ENCODE data around the gene SRP54. TPM values are rescaled to one million over a fixed set of nuclear protein-coding genes. Genes with fewer than 3 reads are reported as not detected.
"Not testable (repeated sequence)": the region's sequence is repeated elsewhere in the genome, so short reads cannot be mapped to it uniquely, and the experiment has no call there.

Gene SRP54
- total and polyA plus RNA-seq, 12 donors: 14.9 to 39.9 (median 34.6) TPM

- no peaks in the 10 kb centered on the region for H3K4me1 ChIP-seq
- ATAC-seq (peak in 1 of 8 donors; percentile 41), DNase-seq (no peak)
- peaks cover 0 to 24% (median 10%) of the 10 kb centered on the region in 11 donors for H3K9me3 ChIP-seq
- H3K4me3 ChIP-seq: no peak overlapping the region
- intact Hi-C loops (cut with DNase I): no loop called here
- H3K27me3 ChIP-seq: no peaks in the 10 kb centered on the region
- no peak for TF ChIP-seq CTCF (IDR thresholded peaks at IDR 0.05)
- 93 to 98% methylated on average over 5 of the region's 5 CpGs for WGBS, 2 donors
- peaks cover 0 to 56% (median 27%) of the 10 kb centered on the region in 9 donors for H3K36me3 ChIP-seq
- no peak overlapping the region for H3K27ac ChIP-seq
Measured at GRCh38 chr14:35034440-35034833, 51.6 kb downstream of the SRP54 start.

- ATAC-seq; H3K4me1 ChIP-seq; intact Hi-C loops (cut with DNase I); H3K27me3 ChIP-seq; DNase-seq; H3K27ac ChIP-seq; H3K4me3 ChIP-seq: not testable (repeated sequence)
- peaks cover 0 to 24% (median 10%) of the 10 kb centered on the region in 11 donors for H3K9me3 ChIP-seq
- H3K36me3 ChIP-seq: peaks cover 0 to 50% (median 20%) of the 10 kb centered on the region in 9 donors
- WGBS, 2 donors: 99% methylated on average over 5 of the region's 5 CpGs
Measured at GRCh38 chr14:35034944-35035554, 52.3 kb downstream of the SRP54 start.

- Histone ChIP-seq H3K9me3 (peaks cover 0 to 18% (median 10%) of the 10 kb centered on the region in 11 donors), H3K36me3 (peaks cover 0 to 17% (median 0%) of the 10 kb centered on the region in 9 donors)
- H3K4me1 ChIP-seq; DNase-seq; H3K27ac ChIP-seq; intact Hi-C loops (cut with DNase I); H3K27me3 ChIP-seq; ATAC-seq; H3K4me3 ChIP-seq: not testable (repeated sequence)
- WGBS, 2 donors: 94 to 95% methylated on average over 10 to 11 of the region's 17 CpGs
Measured at GRCh38 chr14:35038312-35038711, 55.5 kb downstream of the SRP54 start.

GRCh38 chr14:35042632-35043031 is 59.8 kb downstream of the SRP54 start:
- DNase-seq: no peak

GRCh38 chr14:35043046-35043445 is 60.3 kb downstream of the SRP54 start:
- H3K27me3 ChIP-seq: no peaks in the 10 kb centered on the region
- no peak for TF ChIP-seq CTCF (IDR thresholded peaks at IDR 0.05)
- H3K9me3 ChIP-seq: no peaks in the 10 kb centered on the region
- intact Hi-C loops (cut with DNase I): loop anchor here in 5 of 10 donors (5.0 to 10.0 kb wide), 4 partner anchors 72 to 372 kb away; partner anchors contain the start of gene BAZ1A (in 1 of the 5)
- no peak for ATAC-seq
- no peaks in the 10 kb centered on the region for H3K36me3 ChIP-seq
- H3K4me3 ChIP-seq: no peak overlapping the region
- H3K27ac ChIP-seq: peak overlapping the region in 1 of 10 donors; percentile 3
- H3K4me1 ChIP-seq: peaks cover 0 to 23% (median 20%) of the 10 kb centered on the region in 9 donors
- DNase-seq: no peak
- 97 to 99% methylated on average over 2 of the region's 2 CpGs for WGBS, 2 donors

More at GRCh38 chr14:35042632-35043031, 59.8 kb downstream of the SRP54 start:
- 83 to 91% methylated on average over 3 of the region's 3 CpGs for WGBS, 2 donors
- Histone ChIP-seq H3K9me3 (no peaks in the 10 kb centered on the region), H3K4me3 (no peak overlapping the region), H3K4me1 (peaks cover 0 to 19% (median 16%) of the 10 kb centered on the region in 9 donors), H3K36me3 (no peaks in the 10 kb centered on the region), H3K27me3 (no peaks in the 10 kb centered on the region), H3K27ac (no peak overlapping the region)
- ATAC-seq: no peak
- intact Hi-C loops (cut with DNase I): loop anchor here in 5 of 10 donors (5.0 to 10.0 kb wide), 4 partner anchors 72 to 372 kb away; partner anchors contain the start of gene BAZ1A (in 1 of the 5)
- no peak for TF ChIP-seq CTCF (IDR thresholded peaks at IDR 0.05)

Data from heart right ventricle (tissue), 16 donors.